Liver (tissue), 9 donors: Measurements from ENCODE around the gene IL26. TPM values are rescaled to one million over a fixed set of nuclear protein-coding genes. Genes with fewer than 3 reads are reported as not detected.

Source experiments
- DNase-seq: peaks from one replicate; pipeline ENCODE4 v3.0.0-alpha.2; 2017; ENCODE audit warnings: low spot score
- H3K27ac ChIP-seq, 2 donors: one replicate each; pipeline ENCODE4 v1.7.0; 2013; ENCODE audit warnings: inconsistent platforms in 2 of 2, low read length in 2 of 2, control low read depth in 1 of 2, low read depth in 1 of 2, mild to moderate bottlenecking in 1 of 2
- H3K27me3 ChIP-seq, 4 donors: one replicate each; pipeline versions ENCODE4 v1.6.1 to v1.7.0; 2013; ENCODE audit warnings: low read length in 3 of 4, inconsistent platforms in 1 of 4, mild to moderate bottlenecking in 1 of 4, moderate library complexity in 1 of 4; ENCODE audit not compliant: control insufficient read depth in 4 of 4, insufficient read depth in 4 of 4
- H3K36me3 ChIP-seq, 4 donors: one replicate each; pipeline versions ENCODE4 v1.6.1 to v1.7.0; 2013; ENCODE audit warnings: low read length in 3 of 4, mild to moderate bottlenecking in 3 of 4, low read depth in 1 of 4, moderate library complexity in 1 of 4; ENCODE audit not compliant: control insufficient read depth in 4 of 4, insufficient read depth in 3 of 4
- H3K4me1 ChIP-seq, 4 donors: one replicate each; pipeline versions ENCODE4 v1.6.1 to v1.7.0; 2013; ENCODE audit warnings: low read length in 3 of 4, mild to moderate bottlenecking in 3 of 4, moderate library complexity in 1 of 4; ENCODE audit not compliant: control insufficient read depth in 4 of 4, insufficient read depth in 4 of 4
- H3K4me3 ChIP-seq, 3 donors: one replicate each; pipeline versions ENCODE4 v1.6.1 to v1.7.0; 2013; ENCODE audit warnings: low read length in 3 of 3, control low read depth in 1 of 3, low read depth in 1 of 3, mild to moderate bottlenecking in 1 of 3
- H3K9ac ChIP-seq, 2 donors: one replicate each; pipeline ENCODE4 v1.7.0; 2013; ENCODE audit warnings: low read length in 2 of 2, mild to moderate bottlenecking in 2 of 2, moderate library complexity in 2 of 2, control low read depth in 1 of 2, low read depth in 1 of 2
- H3K9me3 ChIP-seq, 4 donors: one replicate each; pipeline versions ENCODE4 v1.6.1 to v1.7.0; 2013; ENCODE audit warnings: low read length in 3 of 4; ENCODE audit not compliant: control insufficient read depth in 4 of 4
- EGR1 ChIP-seq, 2 donors: IDR thresholded peaks; 2 replicates each; pipeline ENCODE4 v1.6.1; 2016 to 2018; ENCODE audit warnings: antibody characterized with exemption in 2 of 2, low read depth in 2 of 2
- FOXA2 ChIP-seq: IDR thresholded peaks from 2 replicates; pipeline ENCODE4 v1.6.1; 2016; ENCODE audit warnings: antibody characterized with exemption
- GABPA ChIP-seq, 2 donors: IDR thresholded peaks in 1 of 2; conservative IDR thresholded peaks in 1 of 2; 2 replicates each; pipeline ENCODE4 v1.6.1; 2016; ENCODE audit warnings: antibody characterized with exemption in 2 of 2, mild to moderate bottlenecking in 1 of 2, moderate library complexity in 1 of 2
- HNF4A ChIP-seq, 2 donors: conservative IDR thresholded peaks; 2 replicates each; pipeline ENCODE4 v1.6.1; 2016; ENCODE audit warnings: antibody characterized with exemption in 2 of 2, mild to moderate bottlenecking in 2 of 2
- JUND ChIP-seq, 2 donors: IDR thresholded peaks; 2 replicates each; pipeline ENCODE4 v1.6.1; 2016; ENCODE audit warnings: antibody characterized with exemption in 2 of 2
- NR2F2 ChIP-seq: IDR thresholded peaks from 2 replicates; pipeline ENCODE4 v1.6.1; 2016; ENCODE audit warnings: antibody characterized with exemption
- RAD21 ChIP-seq, 2 donors: IDR thresholded peaks; 2 replicates each; pipeline ENCODE4 v1.6.1; 2016; ENCODE audit warnings: antibody characterized with exemption in 2 of 2, mild to moderate bottlenecking in 2 of 2
- RXRA ChIP-seq, 2 donors: IDR thresholded peaks; 2 replicates each; pipeline ENCODE4 v1.6.1; 2017 to 2018; ENCODE audit warnings: antibody characterized with exemption in 2 of 2, mild to moderate bottlenecking in 1 of 2
- SP1 ChIP-seq: IDR thresholded peaks from 2 replicates; pipeline ENCODE4 v1.6.1; 2018; ENCODE audit warnings: antibody characterized with exemption, mild to moderate bottlenecking
- TAF1 ChIP-seq: conservative IDR thresholded peaks from 2 replicates; pipeline ENCODE4 v1.6.1; 2016; ENCODE audit warnings: antibody characterized with exemption, mild to moderate bottlenecking
- YY1 ChIP-seq: IDR thresholded peaks from 2 replicates; pipeline ENCODE4 v1.6.1; 2016; ENCODE audit warnings: antibody characterized with exemption, mild to moderate bottlenecking
- WGBS: extraction: QIAGEN DNeasy Blood & Tissue Kit; methylation state at CpG from one replicate; pipeline ENCODE4 v1.1.7; 2013; 5-methylcytosine and 5-hydroxymethylcytosine counted together
- polyA plus RNA-seq, 2 donors: library from polyadenylated mRNA; stranded (reverse) in 1 of 2; unstranded in 1 of 2; fragments of 200-250 nt in 1 of 2; fragments of >200 nt in 1 of 2; fragmentation: Nextera tagmentation in 1 of 2; extraction: Ambion mirVana in 1 of 2; gene quantifications; one replicate each; pipeline versions ENCODE4 v1.2.1 to v1.2.3, GENCODE V29; 2013 to 2015
- total RNA-seq, 2 donors: library from RNA; depleted of rRNA; stranded (reverse); fragments of >200 nt; gene quantifications; one replicate each; pipeline ENCODE4 v1.2.3, GENCODE V29; 2014
- TF ChIP-seq, protein P1 (sequence below): IDR thresholded peaks from 2 replicates; pipeline ENCODE4 v1.6.1; 2016; ENCODE audit warnings: antibody characterized with exemption, mild to moderate bottlenecking
- TF ChIP-seq, protein P2 (sequence below): fragments of 150-350 bp; IDR thresholded peaks from 2 replicates; pipeline ENCODE4 v1.5.1; 2017; ENCODE audit warnings: improper control_type of control experiment, low read depth, low read length; ENCODE audit not compliant: missing input control
- TF ChIP-seq, protein P3 (sequence below): IDR thresholded peaks from 2 replicates; pipeline ENCODE4 v1.6.1; 2016; ENCODE audit warnings: antibody characterized with exemption
- TF ChIP-seq, protein P4 (sequence below): IDR thresholded peaks from 2 replicates; pipeline ENCODE4 v1.6.1; 2016; ENCODE audit warnings: antibody characterized with exemption
- TF ChIP-seq, protein P5 (sequence below): IDR thresholded peaks from 2 replicates; pipeline ENCODE4 v1.6.1; 2016; ENCODE audit warnings: antibody characterized with exemption
- donor health status: healthy.
- donor health status: healthy.
- donor health status: healthy.
- donor health status: healthy.
- donor health status: healthy.

The IL26 gene
- total and polyA plus RNA-seq, 4 donors = not detected

DNA sequence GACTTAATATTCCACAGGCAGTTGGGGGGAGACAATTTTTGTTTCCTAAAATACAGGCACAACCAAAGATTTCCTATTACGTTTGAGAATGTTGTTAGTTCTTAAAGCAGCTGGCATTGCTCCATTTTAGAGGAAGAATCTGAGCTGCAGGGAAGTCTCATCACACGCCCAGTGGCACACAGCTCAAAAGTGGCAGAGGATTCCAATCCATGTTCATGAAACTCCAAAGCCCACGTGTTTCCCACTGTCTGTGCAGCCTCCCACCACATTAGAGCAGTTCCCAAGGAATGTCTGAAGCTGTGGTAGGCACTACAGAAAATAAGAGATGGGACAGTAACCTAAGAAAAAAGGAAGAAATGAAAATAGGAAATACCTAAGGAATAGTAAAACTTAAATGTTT lies 6.1 kb upstream of the IL26 start:
- Histone ChIP-seq H3K27ac (no peak overlapping the region), H3K36me3 (no peaks in the 10 kb centered on the region), H3K9ac (no peak overlapping the region), H3K4me3 (no peak overlapping the region), H3K4me1 (peaks cover 0 to 7% (median 0%) of the 10 kb centered on the region in 4 donors), H3K9me3 (no peaks in the 10 kb centered on the region), H3K27me3 (no peaks in the 10 kb centered on the region)
- TF ChIP-seq, protein P1, sequence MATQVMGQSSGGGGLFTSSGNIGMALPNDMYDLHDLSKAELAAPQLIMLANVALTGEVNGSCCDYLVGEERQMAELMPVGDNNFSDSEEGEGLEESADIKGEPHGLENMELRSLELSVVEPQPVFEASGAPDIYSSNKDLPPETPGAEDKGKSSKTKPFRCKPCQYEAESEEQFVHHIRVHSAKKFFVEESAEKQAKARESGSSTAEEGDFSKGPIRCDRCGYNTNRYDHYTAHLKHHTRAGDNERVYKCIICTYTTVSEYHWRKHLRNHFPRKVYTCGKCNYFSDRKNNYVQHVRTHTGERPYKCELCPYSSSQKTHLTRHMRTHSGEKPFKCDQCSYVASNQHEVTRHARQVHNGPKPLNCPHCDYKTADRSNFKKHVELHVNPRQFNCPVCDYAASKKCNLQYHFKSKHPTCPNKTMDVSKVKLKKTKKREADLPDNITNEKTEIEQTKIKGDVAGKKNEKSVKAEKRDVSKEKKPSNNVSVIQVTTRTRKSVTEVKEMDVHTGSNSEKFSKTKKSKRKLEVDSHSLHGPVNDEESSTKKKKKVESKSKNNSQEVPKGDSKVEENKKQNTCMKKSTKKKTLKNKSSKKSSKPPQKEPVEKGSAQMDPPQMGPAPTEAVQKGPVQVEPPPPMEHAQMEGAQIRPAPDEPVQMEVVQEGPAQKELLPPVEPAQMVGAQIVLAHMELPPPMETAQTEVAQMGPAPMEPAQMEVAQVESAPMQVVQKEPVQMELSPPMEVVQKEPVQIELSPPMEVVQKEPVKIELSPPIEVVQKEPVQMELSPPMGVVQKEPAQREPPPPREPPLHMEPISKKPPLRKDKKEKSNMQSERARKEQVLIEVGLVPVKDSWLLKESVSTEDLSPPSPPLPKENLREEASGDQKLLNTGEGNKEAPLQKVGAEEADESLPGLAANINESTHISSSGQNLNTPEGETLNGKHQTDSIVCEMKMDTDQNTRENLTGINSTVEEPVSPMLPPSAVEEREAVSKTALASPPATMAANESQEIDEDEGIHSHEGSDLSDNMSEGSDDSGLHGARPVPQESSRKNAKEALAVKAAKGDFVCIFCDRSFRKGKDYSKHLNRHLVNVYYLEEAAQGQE = no peak
- TF ChIP-seq FOXA2 (no peak), TAF1 (no peak), JUND (IDR thresholded peaks at IDR 0.05) (no peak), RXRA (IDR thresholded peaks at IDR 0.05) (no peak), EGR1 (IDR thresholded peaks at IDR 0.05; ENCODE audit: low read depth in 2 of 2) (no peak), RAD21 (IDR thresholded peaks at IDR 0.05) (no peak), SP1 (no peak), NR2F2 (no peak)
- TF ChIP-seq, protein P2, sequence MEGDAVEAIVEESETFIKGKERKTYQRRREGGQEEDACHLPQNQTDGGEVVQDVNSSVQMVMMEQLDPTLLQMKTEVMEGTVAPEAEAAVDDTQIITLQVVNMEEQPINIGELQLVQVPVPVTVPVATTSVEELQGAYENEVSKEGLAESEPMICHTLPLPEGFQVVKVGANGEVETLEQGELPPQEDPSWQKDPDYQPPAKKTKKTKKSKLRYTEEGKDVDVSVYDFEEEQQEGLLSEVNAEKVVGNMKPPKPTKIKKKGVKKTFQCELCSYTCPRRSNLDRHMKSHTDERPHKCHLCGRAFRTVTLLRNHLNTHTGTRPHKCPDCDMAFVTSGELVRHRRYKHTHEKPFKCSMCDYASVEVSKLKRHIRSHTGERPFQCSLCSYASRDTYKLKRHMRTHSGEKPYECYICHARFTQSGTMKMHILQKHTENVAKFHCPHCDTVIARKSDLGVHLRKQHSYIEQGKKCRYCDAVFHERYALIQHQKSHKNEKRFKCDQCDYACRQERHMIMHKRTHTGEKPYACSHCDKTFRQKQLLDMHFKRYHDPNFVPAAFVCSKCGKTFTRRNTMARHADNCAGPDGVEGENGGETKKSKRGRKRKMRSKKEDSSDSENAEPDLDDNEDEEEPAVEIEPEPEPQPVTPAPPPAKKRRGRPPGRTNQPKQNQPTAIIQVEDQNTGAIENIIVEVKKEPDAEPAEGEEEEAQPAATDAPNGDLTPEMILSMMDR = no peak
- TF ChIP-seq, protein P3, sequence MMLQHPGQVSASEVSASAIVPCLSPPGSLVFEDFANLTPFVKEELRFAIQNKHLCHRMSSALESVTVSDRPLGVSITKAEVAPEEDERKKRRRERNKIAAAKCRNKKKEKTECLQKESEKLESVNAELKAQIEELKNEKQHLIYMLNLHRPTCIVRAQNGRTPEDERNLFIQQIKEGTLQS = no peak
- TF ChIP-seq, protein P4, sequence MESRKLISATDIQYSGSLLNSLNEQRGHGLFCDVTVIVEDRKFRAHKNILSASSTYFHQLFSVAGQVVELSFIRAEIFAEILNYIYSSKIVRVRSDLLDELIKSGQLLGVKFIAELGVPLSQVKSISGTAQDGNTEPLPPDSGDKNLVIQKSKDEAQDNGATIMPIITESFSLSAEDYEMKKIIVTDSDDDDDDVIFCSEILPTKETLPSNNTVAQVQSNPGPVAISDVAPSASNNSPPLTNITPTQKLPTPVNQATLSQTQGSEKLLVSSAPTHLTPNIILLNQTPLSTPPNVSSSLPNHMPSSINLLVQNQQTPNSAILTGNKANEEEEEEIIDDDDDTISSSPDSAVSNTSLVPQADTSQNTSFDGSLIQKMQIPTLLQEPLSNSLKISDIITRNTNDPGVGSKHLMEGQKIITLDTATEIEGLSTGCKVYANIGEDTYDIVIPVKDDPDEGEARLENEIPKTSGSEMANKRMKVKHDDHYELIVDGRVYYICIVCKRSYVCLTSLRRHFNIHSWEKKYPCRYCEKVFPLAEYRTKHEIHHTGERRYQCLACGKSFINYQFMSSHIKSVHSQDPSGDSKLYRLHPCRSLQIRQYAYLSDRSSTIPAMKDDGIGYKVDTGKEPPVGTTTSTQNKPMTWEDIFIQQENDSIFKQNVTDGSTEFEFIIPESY = no peak
- DNase-seq = no peak
- 55% methylated on average over 3 of the region's 3 CpGs for WGBS

DNA sequence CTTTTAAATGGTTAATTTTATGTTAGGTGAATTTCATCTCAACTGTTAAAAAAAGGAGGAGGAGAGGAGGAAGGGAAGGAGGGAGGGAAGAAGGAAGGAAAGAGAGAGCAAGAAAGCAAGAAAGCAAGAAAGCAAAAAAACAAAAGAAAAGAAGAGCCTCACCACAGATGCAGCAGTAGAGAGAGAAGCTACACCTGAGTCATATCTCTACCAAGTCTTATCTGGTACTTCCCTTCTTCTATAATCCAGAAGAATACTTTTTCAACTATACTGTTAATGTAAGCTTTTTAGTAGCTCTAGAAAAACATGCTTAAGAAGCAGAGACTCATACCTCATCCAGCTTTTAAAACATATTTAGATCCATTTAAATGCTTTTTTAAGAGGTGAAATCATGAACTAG lies 5.6 kb upstream of the IL26 start:
- no peak overlapping the region for H3K27ac ChIP-seq
- H3K36me3 ChIP-seq = no peaks in the 10 kb centered on the region
- H3K9me3 ChIP-seq = no peaks in the 10 kb centered on the region
- DNase-seq = no peak
- H3K27me3 ChIP-seq = no peaks in the 10 kb centered on the region
- TF ChIP-seq, protein P5, sequence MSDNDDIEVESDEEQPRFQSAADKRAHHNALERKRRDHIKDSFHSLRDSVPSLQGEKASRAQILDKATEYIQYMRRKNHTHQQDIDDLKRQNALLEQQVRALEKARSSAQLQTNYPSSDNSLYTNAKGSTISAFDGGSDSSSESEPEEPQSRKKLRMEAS = no peak
- TF ChIP-seq TAF1 (no peak), JUND (IDR thresholded peaks at IDR 0.05) (no peak), RXRA (IDR thresholded peaks at IDR 0.05) (no peak), YY1 (no peak), HNF4A (conservative IDR thresholded peaks at IDR 0.05) (no peak), GABPA (IDR thresholded peaks at IDR 0.05 in 1 of 2, conservative IDR thresholded peaks at IDR 0.05 in 1 of 2) (no peak), FOXA2 (no peak)
- TF ChIP-seq, protein P3 = no peak
- TF ChIP-seq, protein P2 = no peak
- H3K4me1 ChIP-seq = peaks cover 0 to 3% (median 0%) of the 10 kb centered on the region in 4 donors
- H3K9ac ChIP-seq = no peak overlapping the region
- H3K4me3 ChIP-seq = no peak overlapping the region
